Sigmoid colon (tissue), 7 donors: Measurements from ENCODE around the gene SPAM1. TPM values are rescaled to one million over a fixed set of nuclear protein-coding genes. Genes with fewer than 3 reads are reported as not detected.

Source experiments
- DNase-seq: peaks from one replicate; pipeline ENCODE4 v3.0.0-alpha.2; 2019
- H3K27ac ChIP-seq, 4 donors: fragments of 200-600 bp; sonication (generic); one replicate each; pipeline ENCODE4 v1.5.1; 2016 to 2019; ENCODE audit warnings: mild to moderate bottlenecking in 1 of 4
- H3K27me3 ChIP-seq, 3 donors: fragments of 200-600 bp; sonication (generic); one replicate each; pipeline ENCODE4 v1.5.1; 2019; ENCODE audit warnings: mild to moderate bottlenecking in 1 of 3
- H3K36me3 ChIP-seq, 4 donors: fragments of 200-600 bp; sonication (generic); one replicate each; pipeline ENCODE4 v1.5.1; 2016 to 2019
- H3K4me1 ChIP-seq, 4 donors: fragments of 200-600 bp; sonication (generic); one replicate each; pipeline ENCODE4 v1.5.1; 2017 to 2019
- H3K4me3 ChIP-seq, 4 donors: fragments of 200-600 bp; sonication (generic); one replicate each; pipeline ENCODE4 v1.5.1; 2017 to 2019; ENCODE audit warnings: mild to moderate bottlenecking in 2 of 4, moderate library complexity in 1 of 4
- H3K9me3 ChIP-seq, 4 donors: fragments of 200-600 bp in 3 of 4; sonication (generic) in 3 of 4; one replicate each; pipeline versions ENCODE4 v1.5.1 to v1.6.1; 2013 to 2019
- CTCF ChIP-seq, 4 experiments: fragments of 450-650 bp in 3 of 4; fragments of 200-600 bp in 1 of 4; IDR thresholded peaks; one replicate each; pipeline ENCODE4 v1.5.1; 2016 to 2019; ENCODE audit warnings: antibody characterized with exemption in 4 of 4, mild to moderate bottlenecking in 3 of 4, moderate library complexity in 2 of 4
- EP300 ChIP-seq, 4 donors: sonication (generic); formaldehyde crosslinking; IDR thresholded peaks; one replicate each; pipeline ENCODE4 v1.6.1; 2017; ENCODE audit warnings: antibody characterized with exemption in 4 of 4
- POLR2A ChIP-seq, 2 donors: fragments of 450-650 bp; IDR thresholded peaks; one replicate each; pipeline ENCODE4 v1.6.1; 2016; ENCODE audit warnings: antibody characterized with exemption in 2 of 2, mild to moderate bottlenecking in 2 of 2, moderate library complexity in 2 of 2
- POLR2AphosphoS5 ChIP-seq, 4 donors: sonication (generic); formaldehyde crosslinking; IDR thresholded peaks; one replicate each; pipeline ENCODE4 v1.6.1; 2017; ENCODE audit warnings: antibody characterized with exemption in 4 of 4
- WGBS, 2 donors: extraction: QIAGEN DNeasy Blood & Tissue Kit; methylation state at CpG; one replicate each; pipeline ENCODE4 v1.1.7; 2013; 5-methylcytosine and 5-hydroxymethylcytosine counted together
- intact Hi-C: fragments of 100-400 bp; cut with DNase I; formaldehyde crosslinking; loops from one replicate; pipeline ENCODE4 v1.15.1; 2023
- polyA plus RNA-seq, 3 donors: library from polyadenylated mRNA; stranded (reverse); fragments of 200-250 nt; gene quantifications; one replicate each; pipeline ENCODE4 v1.2.3, GENCODE V29; 2013
- total RNA-seq, 4 donors: library from RNA; depleted of rRNA; stranded (reverse); fragments of >200 nt; gene quantifications; one replicate each; pipeline ENCODE4 v1.1.0, GENCODE V29; 2016
- donor health status: healthy with polysubstance abuse.
- donor health status: Bipolar disorder and iron deficiency.
- donor health status: healthy.

SPAM1 gene
- total and polyA plus RNA-seq, 7 donors: not detected

- no peaks in the 10 kb centered on the region for H3K4me1 ChIP-seq
- no peak for DNase-seq
- H3K27me3 ChIP-seq: no peaks in the 10 kb centered on the region
- H3K27ac ChIP-seq: no peak overlapping the region
- intact Hi-C loops: no loop called here
- TF ChIP-seq EP300 (IDR thresholded peaks at IDR 0.05) (no peak), POLR2A (IDR thresholded peaks at IDR 0.05) (no peak), CTCF (IDR thresholded peaks at IDR 0.05) (no peak), POLR2AphosphoS5 (IDR thresholded peaks at IDR 0.05) (no peak)
- H3K4me3 ChIP-seq: no peak overlapping the region
- H3K9me3 ChIP-seq: no peaks in the 10 kb centered on the region
- WGBS, 2 donors: 27 to 52% methylated on average over 4 of the region's 4 CpGs
- no peaks in the 10 kb centered on the region for H3K36me3 ChIP-seq
Measured at GRCh38 chr7:123966936-123967335, 41.9 kb downstream of the SPAM1 start.

- Histone ChIP-seq H3K27me3 (no peaks in the 10 kb centered on the region), H3K4me1 (no peaks in the 10 kb centered on the region), H3K4me3 (no peak overlapping the region), H3K9me3 (no peaks in the 10 kb centered on the region), H3K36me3 (no peaks in the 10 kb centered on the region), H3K27ac (no peak overlapping the region)
- no peak for DNase-seq
- intact Hi-C loops: no loop called here
- 68 to 85% methylated on average over 1 of the region's 1 CpG for whole genome bisulfite sequencing, 2 donors
- TF ChIP-seq CTCF (IDR thresholded peaks at IDR 0.05): no peak
- TF ChIP-seq EP300 (IDR thresholded peaks at IDR 0.05): no peak
- no peak for TF ChIP-seq POLR2AphosphoS5 (IDR thresholded peaks at IDR 0.05)
- TF ChIP-seq POLR2A (IDR thresholded peaks at IDR 0.05): no peak
Measured at GRCh38 chr7:123972045-123972444, 47.0 kb downstream of the SPAM1 start.

GRCh38 chr7:123972831-123973230 lies 47.8 kb downstream of the SPAM1 start:
- no peaks in the 10 kb centered on the region for H3K9me3 ChIP-seq
- WGBS, 2 donors: 54 to 58% methylated on average over 1 of the region's 1 CpG
- intact Hi-C loops: no loop called here

GRCh38 chr7:123974326-123974908 lies 49.4 kb downstream of the SPAM1 start:
- H3K27ac ChIP-seq: no peak overlapping the region
- intact Hi-C loops: no loop called here

More at GRCh38 chr7:123972831-123973230, 47.8 kb downstream of the SPAM1 start:
- Histone ChIP-seq H3K4me3 (no peak overlapping the region), H3K36me3 (no peaks in the 10 kb centered on the region), H3K4me1 (no peaks in the 10 kb centered on the region), H3K27me3 (no peaks in the 10 kb centered on the region), H3K27ac (no peak overlapping the region)
- no peak for TF ChIP-seq POLR2AphosphoS5 (IDR thresholded peaks at IDR 0.05)
- TF ChIP-seq CTCF (IDR thresholded peaks at IDR 0.05): no peak
- no peak for TF ChIP-seq EP300 (IDR thresholded peaks at IDR 0.05)
- TF ChIP-seq POLR2A (IDR thresholded peaks at IDR 0.05): no peak
- DNase-seq: no peak

More at GRCh38 chr7:123974326-123974908, 49.4 kb downstream of the SPAM1 start:
- no peaks in the 10 kb centered on the region for H3K27me3 ChIP-seq
- WGBS, 2 donors: 70 to 80% methylated on average over 7 of the region's 7 CpGs
- no peaks in the 10 kb centered on the region for H3K36me3 ChIP-seq
- no peak for DNase-seq
- no peak overlapping the region for H3K4me3 ChIP-seq
- no peaks in the 10 kb centered on the region for H3K9me3 ChIP-seq
- no peaks in the 10 kb centered on the region for H3K4me1 ChIP-seq
- TF ChIP-seq POLR2A (IDR thresholded peaks at IDR 0.05) (no peak), EP300 (IDR thresholded peaks at IDR 0.05) (no peak), CTCF (IDR thresholded peaks at IDR 0.05) (no peak), POLR2AphosphoS5 (IDR thresholded peaks at IDR 0.05) (no peak)
